Effector CD8-positive, alpha-beta T cell (primary cell): Measurements from ENCODE around the gene HDAC7.

Experiments used
- DNase-seq: peaks from one replicate; lab custom pipeline; 2025; lab: John Stamatoyannopoulos, UW

Gene HDAC7

DNA sequence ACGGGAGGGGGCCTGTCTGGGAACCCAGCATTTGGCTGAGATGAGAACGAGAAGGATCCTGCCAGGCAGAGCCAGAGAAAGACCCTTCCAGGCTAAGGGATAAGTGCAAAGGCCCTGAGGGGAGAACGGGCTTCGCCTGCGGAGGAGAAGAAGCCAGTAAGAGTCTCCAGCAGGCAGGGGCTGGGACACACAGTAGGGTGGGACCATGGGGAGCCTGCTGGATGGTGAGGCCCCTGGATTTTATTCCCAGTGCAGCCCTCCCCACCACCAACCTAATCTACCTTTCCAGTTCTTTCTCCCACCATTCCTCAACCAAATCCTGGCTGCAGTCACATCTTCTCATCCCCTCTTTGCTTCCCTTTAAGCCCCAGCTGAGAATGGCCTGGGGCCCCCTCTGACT, 73.6 kb downstream of the HDAC7 start:
- DNase-seq, result no peak

DNA sequence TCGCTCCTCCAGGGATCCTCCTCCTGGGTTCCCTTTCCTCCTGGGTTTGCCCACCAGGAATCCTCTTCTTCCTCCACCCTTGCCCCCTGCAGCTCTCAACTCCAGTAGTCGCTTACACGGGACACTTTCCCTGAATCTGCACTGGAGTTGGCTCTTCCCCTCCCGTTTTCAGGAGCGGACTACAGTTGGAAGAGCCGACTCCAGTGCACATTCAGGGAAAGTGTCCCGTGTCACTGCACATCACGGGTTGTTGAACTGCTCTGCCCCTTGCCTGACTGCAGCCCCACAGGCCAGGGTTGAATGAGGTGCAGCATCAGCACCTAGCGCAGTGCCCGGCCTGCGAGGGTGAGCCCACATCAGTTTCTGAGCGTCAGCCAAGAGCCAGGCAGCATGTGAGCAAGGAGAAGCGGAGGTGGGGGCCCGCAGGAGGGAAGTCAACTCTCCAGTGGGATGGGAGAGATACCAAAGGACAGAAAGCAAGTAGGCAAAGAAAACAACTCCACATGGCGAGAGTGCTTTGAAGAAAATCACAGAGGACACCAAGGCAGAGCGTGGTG, 74.1 kb downstream of the HDAC7 start:
- DNase-seq, result no peak

DNA sequence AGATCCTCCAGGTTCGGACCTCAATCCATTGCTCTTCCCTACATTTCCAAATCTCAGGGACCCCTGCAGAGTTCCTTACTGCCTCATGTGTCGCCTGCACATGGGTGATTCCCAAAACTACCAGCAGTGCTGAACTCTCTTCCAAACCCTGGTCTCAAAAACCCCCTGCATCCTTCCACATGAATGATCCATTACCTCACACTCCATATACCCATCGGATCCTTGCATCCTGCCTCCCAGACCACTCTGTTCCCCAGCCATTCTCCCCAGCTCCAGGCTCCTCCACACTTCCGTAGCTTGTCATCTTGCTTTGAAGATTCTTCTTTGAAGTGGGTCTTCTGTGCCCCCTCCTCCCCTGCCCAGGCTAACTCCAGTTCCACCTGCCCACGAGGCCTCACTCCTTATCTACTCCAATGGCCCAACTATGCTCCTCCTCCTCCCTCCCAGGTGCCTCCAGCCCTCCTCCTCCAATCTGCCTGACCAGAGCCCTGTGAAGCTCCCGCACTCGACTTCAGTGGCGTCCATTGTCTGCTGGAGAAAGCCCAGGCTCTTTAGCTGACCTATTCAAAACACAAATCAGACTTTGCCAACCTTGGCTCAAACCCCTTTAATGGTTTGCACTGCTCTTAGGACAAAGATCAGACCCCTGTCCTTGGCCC, 74.8 kb downstream of the HDAC7 start:
- no peak for DNase-seq

DNA sequence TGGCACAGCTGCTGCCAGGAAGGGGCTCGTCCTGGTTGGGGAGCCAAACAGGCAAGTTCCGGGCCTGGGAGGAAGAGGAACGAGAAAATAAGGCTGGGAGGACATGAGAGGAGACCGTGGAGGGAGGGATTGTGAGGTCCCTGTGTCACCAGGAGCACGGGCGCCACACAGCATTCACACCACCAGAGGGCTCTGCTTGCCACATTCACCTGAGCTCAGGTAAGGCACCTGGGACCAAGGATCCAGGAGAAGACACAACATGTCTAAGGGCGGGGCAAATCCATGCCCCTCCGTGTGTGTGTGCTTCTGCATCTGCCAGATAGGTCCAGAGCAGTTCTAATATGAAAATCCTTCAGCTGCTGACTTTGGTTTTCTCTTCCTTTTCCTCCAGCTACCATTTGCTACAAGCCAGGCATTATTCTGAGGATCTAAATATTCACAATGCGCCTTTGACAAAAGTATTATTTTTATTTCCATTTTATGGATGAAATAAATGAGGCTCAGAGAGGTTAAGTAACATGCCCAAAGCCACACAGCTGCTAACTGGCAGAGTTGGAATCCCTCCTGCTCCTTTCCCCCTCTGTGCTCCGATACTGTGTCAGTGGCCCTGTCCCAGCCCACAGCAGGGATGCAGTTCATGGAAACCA, 75.6 kb downstream of the HDAC7 start:
- peak; percentile 32 for DNase-seq

- DNase-seq, result no peak
Measured at GRCh38 chr12:47743311-47743860, 76.3 kb downstream of the HDAC7 start.

- DNase-seq, result peak; percentile 66
Measured at GRCh38 chr12:47742253-47742825, 77.4 kb downstream of the HDAC7 start.

- DNase-seq, result peak; percentile 45
Measured at GRCh38 chr12:47741340-47741703, 78.4 kb downstream of the HDAC7 start.

- no peak for DNase-seq
Measured at GRCh38 chr12:47740606-47741339, 78.9 kb downstream of the HDAC7 start.

DNA sequence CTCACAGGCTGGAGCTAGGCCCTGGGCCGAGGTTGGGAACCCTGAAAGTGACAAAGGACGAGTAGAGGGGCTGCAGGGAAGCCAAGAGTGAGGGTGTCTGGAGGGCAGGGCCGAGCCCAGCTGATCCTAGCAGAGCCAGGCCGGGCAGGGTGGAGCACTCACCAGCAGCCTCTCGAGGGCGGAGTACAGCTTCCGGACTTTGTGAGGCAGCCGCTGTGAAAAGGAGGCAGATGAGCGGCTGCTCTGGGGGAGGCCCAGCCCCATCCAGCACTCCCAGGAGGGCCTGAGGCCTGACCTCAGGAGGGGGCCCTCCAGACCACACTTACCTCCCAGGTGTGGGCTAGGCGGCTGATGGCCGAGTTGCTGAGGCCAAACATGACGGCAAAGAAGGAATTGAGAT, 79.7 kb downstream of the HDAC7 start:
- DNase-seq, result no peak

DNA sequence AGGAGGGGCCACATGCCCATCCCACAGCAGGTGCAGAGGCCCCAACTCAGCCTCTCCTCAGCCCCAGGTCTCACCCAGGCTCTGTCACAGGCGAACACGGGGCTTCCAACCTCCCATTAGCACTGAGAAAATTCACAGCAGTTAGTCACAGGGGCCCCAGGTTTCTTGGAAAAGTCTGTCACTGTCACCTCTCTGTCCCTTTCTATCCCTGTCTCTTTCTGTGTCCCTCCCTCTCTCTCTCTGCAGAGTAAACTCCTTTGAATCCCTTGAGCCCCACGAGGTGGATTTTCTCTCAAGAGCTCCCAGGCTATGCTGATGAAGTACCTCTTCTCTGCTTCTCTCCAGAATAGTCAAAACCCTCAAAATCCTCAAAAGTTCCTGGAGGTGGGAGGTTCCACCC, 80.4 kb downstream of the HDAC7 start:
- DNase-seq, result no peak

- DNase-seq, result no peak
Measured at GRCh38 chr12:47737936-47738594, 81.6 kb downstream of the HDAC7 start.

- DNase-seq, result no peak
Measured at GRCh38 chr12:47736877-47737676, 82.6 kb downstream of the HDAC7 start.

GRCh38 chr12:47736216-47736615, 83.5 kb downstream of the HDAC7 start:
- no peak for DNase-seq

DNA sequence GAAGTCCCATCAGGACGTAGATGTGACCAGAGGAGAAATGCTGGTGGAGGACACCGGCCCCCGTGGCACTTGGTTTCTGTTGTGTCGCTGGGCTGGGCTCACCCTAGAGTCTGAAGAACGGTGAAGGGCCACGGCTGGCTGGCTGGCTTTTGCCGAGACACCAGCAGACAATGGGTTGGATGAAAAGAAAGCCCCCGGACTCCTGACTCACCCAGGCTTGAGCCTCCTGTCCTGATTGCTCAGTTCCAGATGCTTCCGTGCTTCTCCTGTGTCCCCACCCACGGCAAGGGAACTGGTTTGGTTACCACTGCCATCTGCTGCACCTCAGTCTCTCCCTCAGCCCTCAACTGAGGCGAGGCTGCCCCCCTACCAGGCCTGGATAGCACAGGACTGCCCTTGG, 84.1 kb downstream of the HDAC7 start:
- no peak for DNase-seq

- no peak for DNase-seq
Measured at GRCh38 chr12:47734725-47735480, 84.8 kb downstream of the HDAC7 start.

- DNase-seq, result no peak
Measured at GRCh38 chr12:47733142-47733541, 86.6 kb downstream of the HDAC7 start.
